PC-9 (cell line): ENCODE measurements around the gene SKI. TPM values are rescaled to one million over a fixed set of nuclear protein-coding genes. Genes with fewer than 3 reads are reported as not detected.
A peak's percentile ranks its signal among the peaks of the same experiment; 100 is the strongest.

ENCODE experiments used
- BruUV-seq: library from RNA; stranded (reverse); fragments of 400-500 nt; replicated peaks from 2 replicates; lab custom pipeline; 2021; lab: Mats Ljungman, UMichigan
- CTCF ChIA-PET: fragments of 300-600 bp; sonication (Branson Sonifier 250); formaldehyde crosslinking; loops from one replicate; lab custom pipeline; 2022; ENCODE audit warnings: antibody characterized with exemption; lab: Charles Lee
- POLR2A ChIA-PET: fragments of 300-600 bp; sonication (Branson Sonifier 250); formaldehyde crosslinking; loops from one replicate; lab custom pipeline; 2022; ENCODE audit warnings: antibody characterized with exemption; ENCODE audit not compliant: unreplicated experiment; lab: Charles Lee
- DNase-seq, 2 experiments: peaks; one replicate each; pipeline versions ENCODE4 v3.0.0 to v3.0.0-alpha.2; 2015 to 2022; ENCODE audit warnings: mixed read lengths in 1 of 2
- H2AFZ ChIP-seq: fragments of 200-600 bp; sonication (generic); 2 replicates; pipeline ENCODE4 v1.8.1; 2017; ENCODE audit warnings: antibody characterized with exemption
- H3F3A ChIP-seq: fragments of 200-600 bp; sonication (generic); 2 replicates; pipeline ENCODE4 v1.8.1; 2017; ENCODE audit warnings: antibody characterized with exemption, mild to moderate bottlenecking, low read depth; ENCODE audit not compliant: insufficient read depth
- H3K27ac ChIP-seq: fragments of 200-600 bp; sonication (generic); 2 replicates; pipeline ENCODE4 v1.6.1; 2016; ENCODE audit warnings: mixed run types
- H3K27me3 ChIP-seq: fragments of 200-600 bp; sonication (generic); 2 replicates; pipeline ENCODE4 v1.6.1; 2016; ENCODE audit warnings: low read depth, mixed run types; ENCODE audit not compliant: insufficient read depth
- H3K36me3 ChIP-seq: fragments of 200-600 bp; sonication (generic); 2 replicates; pipeline ENCODE4 v1.6.1; 2016; ENCODE audit warnings: low read depth, mixed run types
- H3K4me1 ChIP-seq: fragments of 200-600 bp; sonication (generic); replicated peaks from 2 replicates; pipeline ENCODE4 v1.6.1; 2016; ENCODE audit warnings: mixed run types; ENCODE audit not compliant: insufficient read depth
- H3K4me2 ChIP-seq: fragments of 200-600 bp; sonication (generic); 2 replicates; pipeline ENCODE4 v1.6.1; 2017; ENCODE audit warnings: mixed run types
- H3K4me3 ChIP-seq: fragments of 200-600 bp; sonication (generic); 2 replicates; pipeline ENCODE4 v1.6.1; 2016; ENCODE audit warnings: mixed run types
- H3K79me2 ChIP-seq: fragments of 200-600 bp; sonication (generic); 2 replicates; pipeline ENCODE4 v1.6.1; 2017; ENCODE audit warnings: low read depth, mixed run types
- H3K9me2 ChIP-seq: fragments of 200-600 bp; sonication (generic); 2 replicates; pipeline ENCODE4 v1.8.1; 2017; ENCODE audit warnings: mild to moderate bottlenecking; ENCODE audit not compliant: insufficient read depth
- H3K9me3 ChIP-seq: fragments of 200-600 bp; sonication (generic); 2 replicates; pipeline ENCODE4 v1.8.1; 2016; ENCODE audit warnings: low read depth; ENCODE audit not compliant: insufficient read depth
- H4K20me1 ChIP-seq: fragments of 200-600 bp; sonication (generic); 2 replicates; pipeline ENCODE4 v1.8.1; 2017; ENCODE audit not compliant: insufficient read depth
- EZH2 ChIP-seq: fragments of 200-600 bp; sonication (generic); IDR thresholded peaks from 2 replicates; pipeline ENCODE4 v1.8.0; 2017; ENCODE audit warnings: antibody characterized with exemption, low read depth
- intact Hi-C: fragments of 100-400 bp; cut with micrococcal nuclease; formaldehyde crosslinking; loops from one replicate; pipeline ENCODE4 v1.10.0; 2022; ENCODE audit not compliant: unreplicated experiment
- total RNA-seq: library from RNA; stranded (reverse); gene quantifications from 2 replicates; pipeline ENCODE4 v1.2.3, GENCODE V29; 2021
- TF ChIP-seq, protein P1 (sequence below): fragments of 200-600 bp; sonication (generic); conservative IDR thresholded peaks from 2 replicates; pipeline ENCODE4 v1.6.1; 2017; ENCODE audit warnings: mixed run types, antibody characterized with exemption, mild to moderate bottlenecking, moderate library complexity

SKI gene
- total RNA-seq, 1 experiment from 2014 or later: 36.2 TPM

DNA sequence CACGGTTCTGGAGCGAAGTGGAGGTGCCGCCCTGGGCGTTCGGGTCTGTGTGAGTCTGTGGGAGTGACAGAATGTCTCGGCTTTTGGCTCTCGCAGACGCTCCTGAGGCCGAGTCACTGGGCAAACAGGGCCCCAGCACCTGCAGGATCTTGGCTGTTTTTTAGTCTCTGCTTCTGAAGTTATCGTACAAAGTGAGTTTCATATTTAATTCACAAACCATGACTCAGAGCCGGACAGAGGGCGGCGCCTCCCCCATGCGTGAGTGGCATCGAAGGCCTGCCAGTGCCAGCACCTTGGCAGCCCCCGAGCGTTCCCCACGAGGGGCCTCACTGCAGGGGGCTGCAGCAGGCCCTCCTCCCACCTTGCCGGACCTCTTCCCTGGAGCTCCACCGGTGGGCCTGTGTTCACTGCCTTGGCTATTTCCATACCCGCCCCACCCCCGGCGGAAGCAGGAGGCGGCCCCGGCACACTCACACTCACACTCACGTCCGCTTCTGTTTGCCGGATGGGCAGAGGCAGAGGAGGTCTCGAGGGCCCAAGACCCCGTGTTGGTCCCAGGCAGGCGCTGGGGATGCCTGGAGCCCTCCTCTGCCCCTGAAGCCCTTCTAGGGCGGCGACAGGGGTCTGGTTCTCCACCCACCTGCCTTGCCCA lies 106.9 kb downstream of the SKI start:
- Histone ChIP-seq H3K4me2 (no peak overlapping the region), H3K27ac (no peak overlapping the region)

DNA sequence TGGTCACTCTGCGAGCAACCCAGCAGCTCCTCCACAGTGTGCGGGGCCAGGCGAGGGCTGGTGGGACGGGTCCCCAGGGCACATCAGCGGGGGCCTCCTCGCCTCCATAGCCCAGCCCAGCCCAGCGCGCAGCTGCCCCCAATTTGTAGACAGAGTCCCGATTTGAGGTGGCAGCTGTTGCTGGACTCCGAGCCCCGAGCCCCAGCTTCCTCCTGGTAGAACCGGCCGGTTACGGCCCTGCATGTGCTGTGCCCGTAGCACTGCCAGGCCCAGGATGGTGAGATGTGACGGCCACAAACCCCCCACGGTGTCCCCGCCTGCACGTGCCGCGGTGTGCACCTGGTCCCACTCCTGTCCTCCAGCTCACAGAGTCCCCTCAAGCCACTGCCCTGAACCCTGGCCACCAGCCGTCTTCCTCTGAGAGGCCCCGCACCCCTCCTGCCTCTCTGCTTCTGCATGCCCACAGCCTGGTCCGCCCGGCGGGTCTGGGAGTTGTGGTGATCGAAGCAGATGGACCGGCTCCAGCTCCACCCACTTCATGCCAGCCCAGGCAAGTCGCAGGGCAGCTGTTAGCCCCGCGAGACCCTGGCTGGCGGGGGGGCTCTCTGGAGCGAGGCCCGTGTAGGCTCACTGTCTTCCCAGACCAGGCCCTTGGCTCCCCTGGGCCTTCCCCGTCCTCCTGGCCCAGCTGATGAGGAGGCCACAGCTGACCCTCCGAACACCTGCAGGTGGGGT lies 107.8 kb downstream of the SKI start:
- intact Hi-C loops: no loop called here

More for the DNA sequence above, 106.9 kb downstream of the SKI start:
- peak in 1 of 2 experiments; percentile 32 for DNase-seq
- Histone ChIP-seq H3F3A (no peaks in the 10 kb centered on the region), H3K27me3 (peaks cover 29% of the 10 kb centered on the region), H3K79me2 (no peaks in the 10 kb centered on the region), H3K4me3 (no peak overlapping the region), H3K9me2 (no peaks in the 10 kb centered on the region), H4K20me1 (no peaks in the 10 kb centered on the region; the same call in 1 of the 2 replicates), H3K9me3 (no peaks in the 10 kb centered on the region), H2AFZ (no peak overlapping the region), H3K4me1 (no peaks in the 10 kb centered on the region), H3K36me3 (no peaks in the 10 kb centered on the region)
- intact Hi-C loops: no loop called here
- ChIA-PET CTCF (no interaction called here), POLR2A (interaction anchor here (0.6 kb wide), 2 partner anchors 58 to 433 kb away, joined by 3 to 4 read pairs; no protein-coding TSS in a partner anchor)
- TF ChIP-seq EZH2: no peak
- TF ChIP-seq, protein P1, sequence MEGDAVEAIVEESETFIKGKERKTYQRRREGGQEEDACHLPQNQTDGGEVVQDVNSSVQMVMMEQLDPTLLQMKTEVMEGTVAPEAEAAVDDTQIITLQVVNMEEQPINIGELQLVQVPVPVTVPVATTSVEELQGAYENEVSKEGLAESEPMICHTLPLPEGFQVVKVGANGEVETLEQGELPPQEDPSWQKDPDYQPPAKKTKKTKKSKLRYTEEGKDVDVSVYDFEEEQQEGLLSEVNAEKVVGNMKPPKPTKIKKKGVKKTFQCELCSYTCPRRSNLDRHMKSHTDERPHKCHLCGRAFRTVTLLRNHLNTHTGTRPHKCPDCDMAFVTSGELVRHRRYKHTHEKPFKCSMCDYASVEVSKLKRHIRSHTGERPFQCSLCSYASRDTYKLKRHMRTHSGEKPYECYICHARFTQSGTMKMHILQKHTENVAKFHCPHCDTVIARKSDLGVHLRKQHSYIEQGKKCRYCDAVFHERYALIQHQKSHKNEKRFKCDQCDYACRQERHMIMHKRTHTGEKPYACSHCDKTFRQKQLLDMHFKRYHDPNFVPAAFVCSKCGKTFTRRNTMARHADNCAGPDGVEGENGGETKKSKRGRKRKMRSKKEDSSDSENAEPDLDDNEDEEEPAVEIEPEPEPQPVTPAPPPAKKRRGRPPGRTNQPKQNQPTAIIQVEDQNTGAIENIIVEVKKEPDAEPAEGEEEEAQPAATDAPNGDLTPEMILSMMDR: no peak
- no TSS peak for BruUV-seq

GRCh38 chr1:2336499-2336898 lies 108.4 kb downstream of the SKI start:
- TF ChIP-seq EZH2: no peak
- TF ChIP-seq, protein P1: no peak
- peaks cover 29% of the 10 kb centered on the region for H3K27me3 ChIP-seq
- no peaks in the 10 kb centered on the region for H3K36me3 ChIP-seq
- BruUV-seq: no TSS peak
- no peak overlapping the region for H3K27ac ChIP-seq
- H3K4me2 ChIP-seq: no peak overlapping the region
- H3K79me2 ChIP-seq: no peaks in the 10 kb centered on the region
- ChIA-PET CTCF (no interaction called here), POLR2A (no interaction called here)
- H4K20me1 ChIP-seq: no peaks in the 10 kb centered on the region
- no peak overlapping the region for H3K4me3 ChIP-seq
- H3K9me3 ChIP-seq: no peaks in the 10 kb centered on the region
- H3K4me1 ChIP-seq: no peaks in the 10 kb centered on the region
- H3F3A ChIP-seq: no peaks in the 10 kb centered on the region
- no peaks in the 10 kb centered on the region for H3K9me2 ChIP-seq
- no peak overlapping the region for H2AFZ ChIP-seq
- DNase-seq: no peak
- intact Hi-C loops: no loop called here

More for the DNA sequence above, 107.8 kb downstream of the SKI start:
- BruUV-seq: no TSS peak
- no peak overlapping the region for H2AFZ ChIP-seq
- no peaks in the 10 kb centered on the region for H3K79me2 ChIP-seq
- no peaks in the 10 kb centered on the region for H3K4me1 ChIP-seq
- H4K20me1 ChIP-seq: no peaks in the 10 kb centered on the region
- H3K4me2 ChIP-seq: no peak overlapping the region
- H3K9me3 ChIP-seq: no peaks in the 10 kb centered on the region
- no peaks in the 10 kb centered on the region for H3K36me3 ChIP-seq
- ChIA-PET POLR2A (interaction anchor here (0.6 kb wide), 2 partner anchors 57 to 434 kb away, joined by 3 to 4 read pairs; no protein-coding TSS in a partner anchor), CTCF (no interaction called here)
- TF ChIP-seq, protein P1: no peak
- no peak for TF ChIP-seq EZH2
- H3K4me3 ChIP-seq: no peak overlapping the region
- H3K27ac ChIP-seq: no peak overlapping the region
- H3K27me3 ChIP-seq: peaks cover 29% of the 10 kb centered on the region
- no peaks in the 10 kb centered on the region for H3K9me2 ChIP-seq
- DNase-seq: no peak
- no peaks in the 10 kb centered on the region for H3F3A ChIP-seq
